ENCODE data around the gene ARHGAP22.

Gene ARHGAP22

GRCh38 chr10:48449501-48450232 is 155.2 kb downstream of the ARHGAP22 start:
- H3K9me3 ChIP-seq (ENCODE audit: control insufficient read depth in 5 of 5, low read length in 5 of 5), result no peaks in the 10 kb centered on the region
- peaks cover 0 to 25% (median 0%) of the 10 kb centered on the region in 5 donors for H3K36me3 ChIP-seq (ENCODE audit: control insufficient read depth in 5 of 5, insufficient read depth in 5 of 5, low read length in 5 of 5)
- no peaks in the 10 kb centered on the region for H3K27me3 ChIP-seq (ENCODE audit: control insufficient read depth in 5 of 5, insufficient read depth in 4 of 5, low read length in 5 of 5)
- H3K4me3 ChIP-seq (ENCODE audit: low read depth in 1 of 5, low read length in 5 of 5), result no peak overlapping the region
- H3K27ac ChIP-seq (ENCODE audit: low read depth, low read length), result no peak overlapping the region
- H3K9ac ChIP-seq (ENCODE audit: low read length in 5 of 5), result no peak overlapping the region
- H3K4me1 ChIP-seq (ENCODE audit: control insufficient read depth in 5 of 5, insufficient read depth in 5 of 5, low read length in 5 of 5), result peaks cover 0 to 17% (median 12%) of the 10 kb centered on the region in 5 donors

GRCh38 chr10:48448796-48449195 is 156.1 kb downstream of the ARHGAP22 start:
- Histone ChIP-seq H3K4me1 (ENCODE audit: control insufficient read depth in 5 of 5, insufficient read depth in 5 of 5, low read length in 5 of 5) (peaks cover 0 to 17% (median 12%) of the 10 kb centered on the region in 5 donors), H3K36me3 (ENCODE audit: control insufficient read depth in 5 of 5, insufficient read depth in 5 of 5, low read length in 5 of 5) (peaks cover 0 to 25% (median 0%) of the 10 kb centered on the region in 5 donors), H3K4me3 (ENCODE audit: low read depth in 1 of 5, low read length in 5 of 5) (no peak overlapping the region), H3K9ac (ENCODE audit: low read length in 5 of 5) (no peak overlapping the region), H3K9me3 (ENCODE audit: control insufficient read depth in 5 of 5, low read length in 5 of 5) (no peaks in the 10 kb centered on the region), H3K27me3 (ENCODE audit: control insufficient read depth in 5 of 5, insufficient read depth in 4 of 5, low read length in 5 of 5) (no peaks in the 10 kb centered on the region), H3K27ac (ENCODE audit: low read depth, low read length) (no peak overlapping the region)

- H3K4me1 ChIP-seq (ENCODE audit: control insufficient read depth in 5 of 5, insufficient read depth in 5 of 5, low read length in 5 of 5), result peaks cover 0 to 17% (median 7%) of the 10 kb centered on the region in 5 donors
- no peaks in the 10 kb centered on the region for H3K27me3 ChIP-seq (ENCODE audit: control insufficient read depth in 5 of 5, insufficient read depth in 4 of 5, low read length in 5 of 5)
- peaks cover 0 to 23% (median 0%) of the 10 kb centered on the region in 5 donors for H3K36me3 ChIP-seq (ENCODE audit: control insufficient read depth in 5 of 5, insufficient read depth in 5 of 5, low read length in 5 of 5)
- H3K9ac ChIP-seq (ENCODE audit: low read length in 5 of 5), result no peak overlapping the region
- H3K27ac ChIP-seq (ENCODE audit: low read depth, low read length), result no peak overlapping the region
- H3K9me3 ChIP-seq (ENCODE audit: control insufficient read depth in 5 of 5, low read length in 5 of 5), result no peaks in the 10 kb centered on the region
- no peak overlapping the region for H3K4me3 ChIP-seq (ENCODE audit: low read depth in 1 of 5, low read length in 5 of 5)
Observed at GRCh38 chr10:48447356-48448215, 157.3 kb downstream of the ARHGAP22 start.

GRCh38 chr10:48446785-48447184 is 158.1 kb downstream of the ARHGAP22 start:
- Histone ChIP-seq H3K9ac (ENCODE audit: low read length in 5 of 5) (no peak overlapping the region), H3K4me3 (ENCODE audit: low read depth in 1 of 5, low read length in 5 of 5) (no peak overlapping the region), H3K9me3 (ENCODE audit: control insufficient read depth in 5 of 5, low read length in 5 of 5) (no peaks in the 10 kb centered on the region), H3K27ac (ENCODE audit: low read depth, low read length) (no peak overlapping the region), H3K27me3 (ENCODE audit: control insufficient read depth in 5 of 5, insufficient read depth in 4 of 5, low read length in 5 of 5) (no peaks in the 10 kb centered on the region), H3K4me1 (ENCODE audit: control insufficient read depth in 5 of 5, insufficient read depth in 5 of 5, low read length in 5 of 5) (peaks cover 0 to 17% (median 7%) of the 10 kb centered on the region in 5 donors), H3K36me3 (ENCODE audit: control insufficient read depth in 5 of 5, insufficient read depth in 5 of 5, low read length in 5 of 5) (peaks cover 0 to 19% (median 0%) of the 10 kb centered on the region in 5 donors)

GRCh38 chr10:48445932-48446331 is 158.9 kb downstream of the ARHGAP22 start:
- peaks cover 0 to 19% (median 0%) of the 10 kb centered on the region in 5 donors for H3K36me3 ChIP-seq (ENCODE audit: control insufficient read depth in 5 of 5, insufficient read depth in 5 of 5, low read length in 5 of 5)
- no peak overlapping the region for H3K9ac ChIP-seq (ENCODE audit: low read length in 5 of 5)
- H3K27me3 ChIP-seq (ENCODE audit: control insufficient read depth in 5 of 5, insufficient read depth in 4 of 5, low read length in 5 of 5), result no peaks in the 10 kb centered on the region
- no peaks in the 10 kb centered on the region for H3K9me3 ChIP-seq (ENCODE audit: control insufficient read depth in 5 of 5, low read length in 5 of 5)
- no peak overlapping the region for H3K27ac ChIP-seq (ENCODE audit: low read depth, low read length)
- peaks cover 0 to 17% (median 7%) of the 10 kb centered on the region in 5 donors for H3K4me1 ChIP-seq (ENCODE audit: control insufficient read depth in 5 of 5, insufficient read depth in 5 of 5, low read length in 5 of 5)
- no peak overlapping the region for H3K4me3 ChIP-seq (ENCODE audit: low read depth in 1 of 5, low read length in 5 of 5)

GRCh38 chr10:48444861-48445841 is 159.7 kb downstream of the ARHGAP22 start:
- Histone ChIP-seq H3K9me3 (ENCODE audit: control insufficient read depth in 5 of 5, low read length in 5 of 5) (no peaks in the 10 kb centered on the region), H3K36me3 (ENCODE audit: control insufficient read depth in 5 of 5, insufficient read depth in 5 of 5, low read length in 5 of 5) (peaks cover 0 to 19% (median 0%) of the 10 kb centered on the region in 5 donors), H3K4me1 (ENCODE audit: control insufficient read depth in 5 of 5, insufficient read depth in 5 of 5, low read length in 5 of 5) (peaks cover 3 to 23% (median 12%) of the 10 kb centered on the region in 5 donors), H3K9ac (ENCODE audit: low read length in 5 of 5) (no peak overlapping the region), H3K27me3 (ENCODE audit: control insufficient read depth in 5 of 5, insufficient read depth in 4 of 5, low read length in 5 of 5) (no peaks in the 10 kb centered on the region), H3K4me3 (ENCODE audit: low read depth in 1 of 5, low read length in 5 of 5) (no peak overlapping the region), H3K27ac (ENCODE audit: low read depth, low read length) (no peak overlapping the region)

GRCh38 chr10:48444266-48444665 is 160.6 kb downstream of the ARHGAP22 start:
- H3K9ac ChIP-seq (ENCODE audit: low read length in 5 of 5), result no peak overlapping the region
- no peak overlapping the region for H3K27ac ChIP-seq (ENCODE audit: low read depth, low read length)
- H3K36me3 ChIP-seq (ENCODE audit: control insufficient read depth in 5 of 5, insufficient read depth in 5 of 5, low read length in 5 of 5), result peaks cover 0 to 18% (median 0%) of the 10 kb centered on the region in 5 donors
- peaks cover 6 to 20% (median 14%) of the 10 kb centered on the region in 5 donors for H3K4me1 ChIP-seq (ENCODE audit: control insufficient read depth in 5 of 5, insufficient read depth in 5 of 5, low read length in 5 of 5)
- H3K9me3 ChIP-seq (ENCODE audit: control insufficient read depth in 5 of 5, low read length in 5 of 5), result no peaks in the 10 kb centered on the region
- no peaks in the 10 kb centered on the region for H3K27me3 ChIP-seq (ENCODE audit: control insufficient read depth in 5 of 5, insufficient read depth in 4 of 5, low read length in 5 of 5)
- no peak overlapping the region for H3K4me3 ChIP-seq (ENCODE audit: low read depth in 1 of 5, low read length in 5 of 5)

- H3K27ac ChIP-seq (ENCODE audit: low read depth, low read length), result no peak overlapping the region
- no peak overlapping the region for H3K9ac ChIP-seq (ENCODE audit: low read length in 5 of 5)
- H3K36me3 ChIP-seq (ENCODE audit: control insufficient read depth in 5 of 5, insufficient read depth in 5 of 5, low read length in 5 of 5), result peaks cover 0 to 19% (median 4%) of the 10 kb centered on the region in 5 donors
- no peaks in the 10 kb centered on the region for H3K9me3 ChIP-seq (ENCODE audit: control insufficient read depth in 5 of 5, low read length in 5 of 5)
- H3K4me1 ChIP-seq (ENCODE audit: control insufficient read depth in 5 of 5, insufficient read depth in 5 of 5, low read length in 5 of 5), result peaks cover 6 to 19% (median 13%) of the 10 kb centered on the region in 5 donors
- H3K27me3 ChIP-seq (ENCODE audit: control insufficient read depth in 5 of 5, insufficient read depth in 4 of 5, low read length in 5 of 5), result no peaks in the 10 kb centered on the region
- no peak overlapping the region for H3K4me3 ChIP-seq (ENCODE audit: low read depth in 1 of 5, low read length in 5 of 5)
Observed at GRCh38 chr10:48442809-48443177, 162.1 kb downstream of the ARHGAP22 start.

GRCh38 chr10:48442090-48442808 is 162.6 kb downstream of the ARHGAP22 start:
- Histone ChIP-seq H3K9me3 (ENCODE audit: control insufficient read depth in 5 of 5, low read length in 5 of 5) (no peaks in the 10 kb centered on the region), H3K9ac (ENCODE audit: low read length in 5 of 5) (no peak overlapping the region), H3K27me3 (ENCODE audit: control insufficient read depth in 5 of 5, insufficient read depth in 4 of 5, low read length in 5 of 5) (no peaks in the 10 kb centered on the region), H3K4me3 (ENCODE audit: low read depth in 1 of 5, low read length in 5 of 5) (no peak overlapping the region), H3K27ac (ENCODE audit: low read depth, low read length) (no peak overlapping the region), H3K4me1 (ENCODE audit: control insufficient read depth in 5 of 5, insufficient read depth in 5 of 5, low read length in 5 of 5) (peaks cover 6 to 19% (median 13%) of the 10 kb centered on the region in 5 donors), H3K36me3 (ENCODE audit: control insufficient read depth in 5 of 5, insufficient read depth in 5 of 5, low read length in 5 of 5) (peaks cover 0 to 23% (median 6%) of the 10 kb centered on the region in 5 donors)
